Activated T-helper 2 cell treated with anti-CD3 and anti-CD28 coated beads, Interferon-gamma antibody, Interleukin-2, Interleukin-4, amounts not matched to agents 10 μg/mL and 5 μg/mL and 100 μg/mL, durations not matched to agents 14 hours and 24 hours and 36 hours (primary cell): Measurements from ENCODE around the gene WFDC13. TPM values are rescaled to one million over a fixed set of nuclear protein-coding genes. Genes with fewer than 3 reads are reported as not detected.

ENCODE experiments used
- DNase-seq: peaks from one replicate; pipeline ENCODE4 v3.0.0; 2021; ENCODE audit warnings: low spot score
- H3K27ac Mint-ChIP-seq: one replicate; pipeline ENCODE4 v1.8.0; 2021; ENCODE audit warnings: mixed read lengths
- H3K27me3 Mint-ChIP-seq: one replicate; pipeline ENCODE4 v1.8.0; 2021; ENCODE audit warnings: low read depth, mixed read lengths
- H3K36me3 Mint-ChIP-seq: one replicate; pipeline ENCODE4 v1.8.0; 2021; ENCODE audit warnings: low read depth, mixed read lengths
- H3K4me1 Mint-ChIP-seq: one replicate; pipeline ENCODE4 v1.8.0; 2021; ENCODE audit warnings: low read depth, mixed read lengths
- H3K4me3 Mint-ChIP-seq: one replicate; pipeline ENCODE4 v1.8.0; 2021; ENCODE audit warnings: low read depth, mild to moderate bottlenecking, moderate library complexity, mixed read lengths
- H3K9me3 Mint-ChIP-seq: one replicate; pipeline ENCODE4 v1.8.0; 2021; ENCODE audit warnings: mixed read lengths
- intact Hi-C: fragments of 100-400 bp; cut with micrococcal nuclease; formaldehyde crosslinking; loops from one replicate; pipeline ENCODE4 v1.15.1; 2023
- total RNA-seq: library from RNA; stranded (reverse); gene quantifications from 2 replicates; pipeline ENCODE4 v1.2.3, GENCODE V29; 2022

Gene WFDC13
- total RNA-seq, 1 donor from 2014 or later: not detected

GRCh38 chr20:45727044-45727443 lies 25.2 kb downstream of the WFDC13 start:
- DNase-seq: no peak
- Mint-ChIP-seq H3K4me3 (no peak overlapping the region), H3K4me1 (peaks cover 2% of the 10 kb centered on the region), H3K27ac (no peak overlapping the region), H3K27me3 (peaks cover 33% of the 10 kb centered on the region), H3K9me3 (peaks cover 17% of the 10 kb centered on the region), H3K36me3 (no peaks in the 10 kb centered on the region)
- intact Hi-C loops: no loop called here

- H3K4me1 Mint-ChIP-seq: no peaks in the 10 kb centered on the region
- intact Hi-C loops: no loop called here
- peaks cover 44% of the 10 kb centered on the region for H3K9me3 Mint-ChIP-seq
- peaks cover 20% of the 10 kb centered on the region for H3K27me3 Mint-ChIP-seq
- no peaks in the 10 kb centered on the region for H3K36me3 Mint-ChIP-seq
- H3K4me3 Mint-ChIP-seq: no peak overlapping the region
- H3K27ac Mint-ChIP-seq: no peak overlapping the region
- no peak for DNase-seq
Observed at GRCh38 chr20:45732199-45732598, 30.4 kb downstream of the WFDC13 start.

- Mint-ChIP-seq H3K4me1 (no peaks in the 10 kb centered on the region), H3K36me3 (no peaks in the 10 kb centered on the region), H3K4me3 (no peak overlapping the region), H3K27ac (no peak overlapping the region), H3K9me3 (peaks cover 38% of the 10 kb centered on the region), H3K27me3 (peaks cover 18% of the 10 kb centered on the region)
- intact Hi-C loops: no loop called here
- DNase-seq: no peak
Observed at GRCh38 chr20:45735552-45735951, 33.7 kb downstream of the WFDC13 start.

- Mint-ChIP-seq H3K27me3 (peaks cover 19% of the 10 kb centered on the region), H3K9me3 (peaks cover 36% of the 10 kb centered on the region)
- intact Hi-C loops: no loop called here
Observed at GRCh38 chr20:45735988-45736387, 34.1 kb downstream of the WFDC13 start.

GRCh38 chr20:45742596-45742995 lies 40.8 kb downstream of the WFDC13 start:
- Mint-ChIP-seq H3K27ac (no peak overlapping the region), H3K36me3 (no peaks in the 10 kb centered on the region), H3K9me3 (no peaks in the 10 kb centered on the region), H3K27me3 (peaks cover 31% of the 10 kb centered on the region), H3K4me3 (no peak overlapping the region), H3K4me1 (no peaks in the 10 kb centered on the region)
- intact Hi-C loops: no loop called here
- no peak for DNase-seq

More at GRCh38 chr20:45735988-45736387, 34.1 kb downstream of the WFDC13 start:
- Mint-ChIP-seq H3K36me3 (no peaks in the 10 kb centered on the region), H3K4me3 (no peak overlapping the region), H3K27ac (no peak overlapping the region), H3K4me1 (no peaks in the 10 kb centered on the region)
- DNase-seq: no peak

GRCh38 chr20:45745015-45745414 lies 43.2 kb downstream of the WFDC13 start:
- H3K4me1 Mint-ChIP-seq: no peaks in the 10 kb centered on the region
- no peaks in the 10 kb centered on the region for H3K36me3 Mint-ChIP-seq
- H3K27ac Mint-ChIP-seq: no peak overlapping the region
- H3K9me3 Mint-ChIP-seq: no peaks in the 10 kb centered on the region
- no peak for DNase-seq
- H3K4me3 Mint-ChIP-seq: no peak overlapping the region
- H3K27me3 Mint-ChIP-seq: peaks cover 52% of the 10 kb centered on the region
- intact Hi-C loops: no loop called here

- peaks cover 16% of the 10 kb centered on the region for H3K4me1 Mint-ChIP-seq
- no peak overlapping the region for H3K4me3 Mint-ChIP-seq
- H3K27me3 Mint-ChIP-seq: peaks cover 47% of the 10 kb centered on the region
- intact Hi-C loops: loop anchor here (1.0 to 2.0 kb wide), 2 partner anchors 140 to 245 kb away; no protein-coding TSS in a partner anchor
- DNase-seq: no peak
- peaks cover 4% of the 10 kb centered on the region for H3K36me3 Mint-ChIP-seq
- no peak overlapping the region for H3K27ac Mint-ChIP-seq
- peaks cover 13% of the 10 kb centered on the region for H3K9me3 Mint-ChIP-seq
Observed at GRCh38 chr20:45751721-45752120, 49.9 kb downstream of the WFDC13 start.

GRCh38 chr20:45752746-45753145 lies 50.9 kb downstream of the WFDC13 start:
- Mint-ChIP-seq H3K27ac (peak overlapping the region; percentile 41), H3K27me3 (peaks cover 37% of the 10 kb centered on the region), H3K4me3 (no peak overlapping the region), H3K9me3 (peaks cover 13% of the 10 kb centered on the region), H3K36me3 (peaks cover 4% of the 10 kb centered on the region), H3K4me1 (peaks cover 16% of the 10 kb centered on the region)
- intact Hi-C loops: loop anchor here (1.0 to 2.0 kb wide), 2 partner anchors 141 to 246 kb away; no protein-coding TSS in a partner anchor
- DNase-seq: no peak

GRCh38 chr20:45758096-45758495 lies 56.3 kb downstream of the WFDC13 start:
- Mint-ChIP-seq H3K27me3 (peaks cover 12% of the 10 kb centered on the region), H3K9me3 (peaks cover 13% of the 10 kb centered on the region), H3K4me1 (no peaks in the 10 kb centered on the region), H3K4me3 (no peak overlapping the region), H3K36me3 (peaks cover 4% of the 10 kb centered on the region), H3K27ac (no peak overlapping the region)
- intact Hi-C loops: no loop called here
- no peak for DNase-seq

Other genes with a start within 250 kb of the WFDC13 start
- gene WFDC2, start 232.3 kb upstream of the WFDC13 start, total RNA-seq: not detected in 2 replicates
- not detected in 2 replicates for gene SPINT3, start 186.4 kb upstream of the WFDC13 start, total RNA-seq
- gene WFDC6, start 162.6 kb upstream of the WFDC13 start, total RNA-seq: not detected in 2 replicates
- gene EPPIN, start 154.6 kb upstream of the WFDC13 start, total RNA-seq: not detected in 2 replicates
- gene WFDC8, start 122.8 kb upstream of the WFDC13 start, total RNA-seq: not detected in 2 replicates
- not detected in 2 replicates for gene WFDC10A, start 72.3 kb upstream of the WFDC13 start, total RNA-seq
- not detected in 2 replicates for gene WFDC9, start 70.8 kb upstream of the WFDC13 start, total RNA-seq
- not detected in 2 replicates for gene WFDC11, start 31.8 kb upstream of the WFDC13 start, total RNA-seq
- not detected in 2 replicates for gene WFDC10B, start 3.0 kb downstream of the WFDC13 start, total RNA-seq
- gene SPINT4, start 20.3 kb downstream of the WFDC13 start, total RNA-seq: not detected in 2 replicates
- 0.39 TPM in 1 of 2 replicates, not detected in the other for gene WFDC3, start 89.8 kb downstream of the WFDC13 start, total RNA-seq
- gene DNTTIP1, start 89.9 kb downstream of the WFDC13 start, total RNA-seq: 30.7 and 35.2 TPM in 2 replicates
- 142 and 145 TPM in 2 replicates for gene UBE2C, start 110.6 kb downstream of the WFDC13 start, total RNA-seq
- 0.28 TPM in 1 of 2 replicates, not detected in the other for gene TNNC2, start 125.3 kb downstream of the WFDC13 start, total RNA-seq
- gene SNX21, start 131.8 kb downstream of the WFDC13 start, total RNA-seq: 1.5 and 2.0 TPM in 2 replicates
- 28.0 and 29.1 TPM in 2 replicates for gene ACOT8, start 155.4 kb downstream of the WFDC13 start, total RNA-seq
- 6.2 and 6.3 TPM in 2 replicates for gene ZSWIM3, start 155.6 kb downstream of the WFDC13 start, total RNA-seq
- gene ZSWIM1, start 179.2 kb downstream of the WFDC13 start, total RNA-seq: 9.3 and 10.3 TPM in 2 replicates
- gene SPATA25, start 185.6 kb downstream of the WFDC13 start, total RNA-seq: 0.60 and 1.1 TPM in 2 replicates
- gene NEURL2, start 189.2 kb downstream of the WFDC13 start, total RNA-seq: 2.0 and 3.3 TPM in 2 replicates
- gene CTSA, start 189.3 kb downstream of the WFDC13 start, total RNA-seq: 49.0 and 51.9 TPM in 2 replicates
- gene PLTP, start 210.1 kb downstream of the WFDC13 start, total RNA-seq: 5.5 TPM in 2 replicates
- gene PCIF1, start 232.6 kb downstream of the WFDC13 start, total RNA-seq: 27.5 and 28.6 TPM in 2 replicates